ENCODE measurements around the gene MATCAP1. TPM values are rescaled to one million over a fixed set of nuclear protein-coding genes. Genes with fewer than 3 reads are reported as not detected.

Gene MATCAP1
- total and polyA plus RNA-seq, 2 of the 4 experiments (the other 2 are of a cell fraction) = 8.2 to 43.9 TPM

GRCh38 chr16:67176662-67177061, 7.1 kb downstream of the MATCAP1 start:
- Histone ChIP-seq H4K91ac (ENCODE audit: insufficient read depth, low read depth, low read length) (no peak overlapping the region), H3K18ac (ENCODE audit: low read depth, low read length) (no peak overlapping the region), H2BK20ac (ENCODE audit: low read depth, low read length) (no peak overlapping the region), H3K27me3 (ENCODE audit: control insufficient read depth, insufficient read depth, low read length) (no peaks in the 10 kb centered on the region), H3K36me3 (ENCODE audit: control insufficient read depth, insufficient read depth, low read length) (peaks cover 11% of the 10 kb centered on the region; the same call in 1 of the 2 replicates), H3K9ac (ENCODE audit: low read depth, low read length) (no peak overlapping the region), H3K14ac (replicated peaks; ENCODE audit: low read depth, low read length) (no peak overlapping the region), H2AK5ac (ENCODE audit: low read depth, low read length) (no peak overlapping the region), H3K9me1 (ENCODE audit: insufficient read depth, low read length) (peaks cover 12% of the 10 kb centered on the region), H3K79me1 (ENCODE audit: low read depth in 1 of 2, low read length in 2 of 2) (peaks cover 16 to 51% of the 10 kb centered on the region in 2 experiments; a peak in 3 of 4 replicates), H4K8ac (ENCODE audit: low read depth in 2 of 2, low read length in 2 of 2) (no peak overlapping the region), H2BK120ac (ENCODE audit: low read depth, low read length) (no peak overlapping the region), H3K4me3 (ENCODE audit: insufficient read depth, low read depth, low read length) (no peak overlapping the region), H4K5ac (ENCODE audit: low read depth, low read length) (no peak overlapping the region), H3K4me1 (ENCODE audit: control insufficient read depth, insufficient read depth, low read length) (peaks cover 22% of the 10 kb centered on the region), H3K27ac (ENCODE audit: insufficient read depth, low read length) (no peak overlapping the region), H2AFZ (replicated peaks; ENCODE audit: low read length, poor library complexity) (no peak overlapping the region), H3K23ac (ENCODE audit: low read depth, low read length) (no peak overlapping the region), H2BK5ac (ENCODE audit: low read depth, low read length, poor library complexity, severe bottlenecking) (no peak overlapping the region), H4K20me1 (ENCODE audit: insufficient read depth, low read length) (peaks cover 32% of the 10 kb centered on the region), H3K4ac (ENCODE audit: low read depth, low read length) (no peak overlapping the region), H3K9me3 (ENCODE audit: control insufficient read depth, insufficient read depth, low read length) (no peaks in the 10 kb centered on the region), H3K4me2 (ENCODE audit: low read depth, low read length) (no peak overlapping the region), H2BK15ac (ENCODE audit: low read depth, low read length) (no peak overlapping the region), H2AK9ac (replicated peaks; ENCODE audit: low read depth, low read length, poor library complexity) (no peak overlapping the region), H3K56ac (ENCODE audit: extremely low read depth, insufficient read depth, low read length) (no peak overlapping the region)
- no peak for TF ChIP-seq CTCF (conservative IDR thresholded peaks at IDR 0.05; ENCODE audit: low read depth, low read length)
- TF ChIP-seq ELK1 (IDR thresholded peaks at IDR 0.05; ENCODE audit: borderline replicate concordance, low read depth, low read length) = no peak
- TF ChIP-seq RFX5 (IDR thresholded peaks at IDR 0.05; ENCODE audit: low read depth, low read length) = no peak
- TF ChIP-seq MXI1 (IDR thresholded peaks at IDR 0.05; ENCODE audit: borderline replicate concordance, low read depth, low read length) = no peak
- no peak for TF ChIP-seq CHD1 (IDR thresholded peaks at IDR 0.05; ENCODE audit: low read depth, low read length)
- TF ChIP-seq RAD21 (IDR thresholded peaks at IDR 0.05; ENCODE audit: low read length) = no peak
- TF ChIP-seq FOS (IDR thresholded peaks at IDR 0.05; ENCODE audit: low read depth, low read length) = no peak
- no peak for TF ChIP-seq NFE2L2 (IDR thresholded peaks at IDR 0.05; ENCODE audit: low read depth, low read length)
- no TSS peak for BruUV-seq (replicated peaks)
- ChIA-PET CTCF (interaction anchor here (0.7 to 1.2 kb wide), 2 partner anchors 8 to 1397 kb away, joined by 3 to 4 read pairs; no protein-coding TSS in a partner anchor), POLR2A (ENCODE audit: unreplicated experiment) (no interaction called here)
- DNase-seq (no peak), ATAC-seq (ENCODE audit: low read depth) (no peak)
- in situ Hi-C loops (cut with MboI; ENCODE audit: low sequenced_read_pairs) = no loop called here
- intact Hi-C loops (cut with micrococcal nuclease) = no loop called here
- 65% methylated on average over 9 of the region's 12 CpGs; no CpG with 5 or more reads in 1 of the 2 experiments for WGBS, 2 experiments (ENCODE audit: extremely low coverage in 2 of 2, insufficient read length in 1 of 2)
- dilution Hi-C loops (cut with HindIII; ENCODE audit: low sequenced_read_pairs, unreplicated experiment) = no loop called here

Data from IMR-90 (cell line).